ENCODE measurements around the gene ARFGAP1.

The ARFGAP1 gene

DNA sequence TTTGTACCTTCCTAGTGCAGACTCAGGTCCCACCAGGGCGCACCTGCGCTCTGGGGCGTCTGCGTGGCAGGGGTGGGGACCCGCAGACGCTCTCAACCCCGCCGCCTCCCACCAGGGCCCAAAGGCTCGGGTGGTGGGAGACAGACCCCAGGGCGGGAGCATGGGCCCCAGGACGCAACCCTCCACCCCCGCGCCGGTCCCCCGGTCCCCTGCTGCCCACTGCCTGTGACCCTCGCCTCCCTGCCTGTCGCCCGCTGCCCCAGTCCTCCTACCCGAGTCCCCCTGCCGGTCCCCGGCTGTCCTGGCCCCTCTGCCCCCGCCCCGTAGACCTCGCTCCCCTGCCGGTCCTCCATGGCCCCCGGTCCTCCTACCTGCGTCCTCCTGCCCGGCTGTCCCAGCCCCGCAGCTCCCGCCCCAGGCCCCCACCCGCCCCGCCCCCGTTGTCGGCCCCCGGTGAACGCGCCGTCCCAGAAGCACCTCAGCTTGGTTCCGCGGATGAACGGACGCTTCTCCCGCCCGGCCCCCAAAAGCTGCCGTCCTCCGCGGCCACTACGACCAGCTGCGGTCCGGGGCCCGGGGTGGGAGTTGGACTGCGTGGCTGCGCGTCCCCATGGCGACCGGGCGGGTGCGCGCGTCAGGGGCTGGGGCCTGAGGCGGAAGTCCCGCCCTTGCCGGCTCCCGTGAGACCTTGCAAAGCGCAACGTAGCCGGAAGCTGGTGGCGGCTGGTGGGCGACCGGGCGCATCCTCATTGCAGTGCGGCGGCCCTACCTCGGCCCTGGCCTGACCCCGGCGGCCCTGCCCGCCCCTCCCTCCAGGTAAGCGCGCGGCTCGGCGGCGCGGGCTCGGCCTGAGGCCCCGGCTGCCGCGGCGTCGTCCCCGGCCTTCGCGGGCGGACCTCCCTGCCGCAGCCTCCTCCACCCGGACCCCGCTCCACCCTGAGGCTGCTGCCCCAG, at the start of gene ARFGAP1:
TSS of gene ARFGAP1 (plus strand) at position 709 of the 954 bp plus-strand sequence. CDS start 2,768 bp downstream, outside the sequence.
- DNase-seq = peak; percentile 96

DNA sequence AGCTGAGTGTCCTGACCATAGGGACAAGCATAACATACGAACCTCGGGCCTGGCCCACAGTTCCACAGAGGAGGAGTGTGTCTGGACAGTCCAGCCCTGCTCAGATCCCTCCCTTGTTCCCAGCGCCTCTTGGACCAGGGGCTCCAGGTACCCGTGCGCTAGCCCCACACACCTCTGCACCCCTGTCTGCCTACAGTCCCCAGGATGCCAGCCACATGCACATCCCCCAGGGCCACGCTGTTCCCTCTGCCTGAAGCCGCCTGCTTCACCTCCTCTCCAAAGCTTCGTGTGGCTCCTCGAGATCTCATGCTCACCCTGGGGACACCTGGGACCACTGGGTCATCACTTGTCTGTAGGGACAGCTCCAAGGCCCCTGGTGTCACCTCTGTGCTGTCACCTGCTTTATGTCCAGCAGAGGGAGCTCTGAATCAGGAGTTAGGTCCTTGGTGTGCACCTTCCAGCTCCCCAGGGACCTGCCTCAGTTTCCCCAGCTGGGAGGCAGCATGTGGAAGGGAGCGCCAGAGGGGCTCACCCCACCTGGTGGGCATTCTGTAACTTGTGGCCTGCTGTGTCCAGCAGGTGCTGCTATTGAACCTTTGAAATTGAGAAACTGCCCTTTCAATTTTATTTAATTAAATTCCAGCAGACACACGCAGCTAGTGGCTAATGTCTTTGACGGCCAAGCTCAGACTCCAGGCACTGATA, 49.3 kb upstream of the ARFGAP1 start:
- DNase-seq = no peak

DNA sequence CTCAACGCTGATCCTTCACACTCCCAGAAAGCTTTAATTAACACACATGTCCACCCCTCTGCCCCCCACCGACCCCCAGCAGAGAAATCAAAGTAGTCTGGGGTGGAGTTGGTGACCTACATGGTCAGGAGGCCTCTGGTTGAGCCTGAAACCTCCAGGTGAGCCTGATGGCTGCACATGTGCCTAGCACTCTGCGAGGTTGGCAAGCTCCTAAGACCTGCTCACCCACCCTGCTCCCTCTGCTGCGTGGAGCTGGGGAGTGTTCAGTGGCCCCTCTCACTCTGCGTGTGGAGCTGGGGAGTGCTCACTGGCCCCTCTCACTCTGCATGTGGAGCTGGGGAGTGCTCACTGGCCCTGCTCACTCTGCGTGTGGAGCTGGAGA, 48.8 kb upstream of the ARFGAP1 start:
- DNase-seq = no peak

DNA sequence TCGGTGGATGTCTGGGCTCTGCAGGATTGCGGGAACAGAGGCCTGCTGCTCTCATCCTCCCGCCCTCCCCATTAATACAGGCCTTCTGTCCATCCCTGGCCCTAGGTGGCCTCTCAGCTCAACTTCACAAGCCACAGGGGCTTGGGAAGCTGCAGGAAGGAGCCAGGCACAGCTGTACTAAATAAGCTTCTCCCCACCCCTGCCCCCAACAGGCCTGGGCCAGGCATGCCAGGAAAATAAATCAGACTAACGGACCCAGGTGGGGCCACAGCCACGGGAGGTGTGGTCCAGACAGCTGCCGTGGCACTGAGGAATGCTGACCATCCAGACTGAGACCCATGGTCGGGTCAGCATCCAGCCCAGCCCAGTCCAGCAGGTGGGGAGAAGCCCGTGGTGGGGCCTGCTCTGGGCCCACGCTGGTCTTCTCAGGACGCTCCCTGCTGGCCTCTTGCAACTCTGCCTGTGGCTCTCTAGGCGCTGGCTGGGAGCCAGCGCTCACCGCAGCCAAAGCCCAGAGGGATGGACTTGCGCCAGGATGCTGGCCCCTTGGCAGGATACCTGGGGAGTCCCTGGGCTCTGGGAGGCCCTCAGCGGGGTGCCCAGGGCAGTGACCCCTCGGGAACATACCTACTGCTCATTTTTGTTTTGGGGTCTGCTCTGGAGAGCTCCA, 48.1 kb upstream of the ARFGAP1 start:
- peak; percentile 53 for DNase-seq

DNA sequence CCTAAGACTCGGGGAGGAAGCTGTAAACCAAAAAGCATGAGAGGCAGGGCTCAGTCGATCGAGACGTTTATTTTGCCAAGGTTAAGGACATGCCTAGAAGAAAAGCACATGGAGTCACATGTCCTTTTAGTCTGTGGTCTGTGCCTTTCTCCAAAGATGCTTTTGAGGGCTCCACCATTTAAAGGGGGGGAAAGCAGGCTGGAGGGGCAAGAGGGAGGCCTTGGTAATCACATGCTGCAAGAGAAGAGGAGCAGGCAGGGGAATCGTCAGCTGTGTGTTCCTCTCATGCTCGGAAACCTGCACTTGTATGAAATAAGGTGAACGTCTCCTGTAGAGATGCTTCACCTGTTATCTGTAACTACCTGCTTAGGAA, 47.5 kb upstream of the ARFGAP1 start:
- no peak for DNase-seq

DNA sequence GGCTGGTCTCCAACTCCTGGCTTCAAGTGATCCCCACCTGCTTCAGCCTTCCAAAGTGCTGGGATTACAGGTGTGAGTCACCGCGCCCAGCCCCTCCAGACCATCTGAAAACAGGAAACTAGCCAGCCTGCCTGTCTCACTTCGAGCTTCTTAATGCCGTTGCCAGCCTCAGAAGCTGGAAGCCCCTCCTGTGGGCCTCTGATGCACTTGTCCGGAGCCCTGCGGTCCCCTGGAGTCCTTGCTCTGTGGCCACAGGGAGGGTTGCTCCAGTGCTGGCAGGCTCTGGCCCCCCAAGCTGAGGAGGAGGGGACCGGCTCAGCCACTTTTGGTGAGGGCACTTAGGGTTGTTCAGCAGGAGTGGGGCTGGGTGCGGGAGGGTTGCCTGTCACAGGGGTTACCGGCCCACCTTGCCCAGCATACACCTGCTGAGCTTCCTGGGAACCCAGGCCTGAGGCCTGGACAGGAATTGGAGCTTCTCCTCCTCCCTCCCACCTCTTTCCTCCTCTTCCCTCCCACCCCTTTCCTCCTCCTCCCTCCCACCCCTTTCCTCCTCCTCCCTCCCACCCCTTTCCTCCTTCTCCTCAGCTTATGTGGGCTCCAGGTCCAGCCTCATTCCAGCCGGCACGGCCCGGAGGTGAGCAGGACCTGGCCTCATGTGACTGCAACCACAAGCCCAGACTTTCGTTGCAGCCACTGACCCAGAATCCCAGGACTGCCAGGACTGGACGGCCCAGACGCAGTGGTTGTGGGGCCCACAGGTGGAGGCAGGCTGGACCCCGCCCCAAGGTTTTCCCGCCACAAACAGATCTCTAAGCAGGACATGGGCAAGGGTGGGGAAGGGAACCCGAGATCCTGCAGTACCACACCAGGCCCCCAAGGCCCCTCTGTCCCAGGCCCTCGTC, 46.3 kb upstream of the ARFGAP1 start:
- DNase-seq = no peak

DNA sequence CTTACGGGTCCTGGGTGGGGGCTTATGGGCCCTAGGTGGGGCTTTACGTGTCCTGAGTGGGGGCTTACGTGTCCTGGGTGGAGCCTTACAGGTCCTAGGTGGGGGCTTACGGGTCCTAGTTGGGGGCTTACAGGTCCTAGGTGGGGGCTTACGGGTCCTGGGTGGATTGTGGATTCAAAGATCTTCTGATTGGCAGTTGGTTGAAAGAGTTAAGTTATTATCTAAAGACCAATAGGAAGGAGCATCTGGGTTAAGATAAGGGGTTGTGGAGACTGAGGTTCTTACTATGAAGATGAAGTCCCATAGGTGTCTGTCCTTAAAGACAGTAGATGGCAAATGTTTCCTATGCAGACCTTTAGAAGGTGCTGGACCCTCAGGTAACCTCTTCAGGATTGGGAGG, 45.4 kb upstream of the ARFGAP1 start:
- DNase-seq = no peak

DNA sequence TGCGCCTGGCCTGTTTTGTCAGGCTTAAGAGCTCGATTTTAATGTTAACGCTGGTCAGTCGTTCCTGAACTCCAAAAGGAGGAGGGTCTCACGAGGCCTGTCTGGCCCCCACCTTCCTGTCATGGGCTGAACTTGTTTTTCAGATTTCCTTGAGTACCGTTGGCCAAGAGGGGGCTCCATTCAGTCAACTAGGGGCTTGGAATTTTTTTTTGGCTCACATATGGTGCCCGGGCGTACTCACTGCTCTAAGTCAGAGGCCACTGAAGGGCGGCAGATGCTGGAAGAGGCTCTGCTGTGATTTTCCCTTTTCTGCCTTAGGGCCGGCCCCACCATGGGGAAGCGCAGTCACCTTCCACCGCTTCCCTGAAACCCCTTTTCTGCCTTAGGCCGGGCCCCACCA, 43.8 kb upstream of the ARFGAP1 start:
- DNase-seq = no peak

DNA sequence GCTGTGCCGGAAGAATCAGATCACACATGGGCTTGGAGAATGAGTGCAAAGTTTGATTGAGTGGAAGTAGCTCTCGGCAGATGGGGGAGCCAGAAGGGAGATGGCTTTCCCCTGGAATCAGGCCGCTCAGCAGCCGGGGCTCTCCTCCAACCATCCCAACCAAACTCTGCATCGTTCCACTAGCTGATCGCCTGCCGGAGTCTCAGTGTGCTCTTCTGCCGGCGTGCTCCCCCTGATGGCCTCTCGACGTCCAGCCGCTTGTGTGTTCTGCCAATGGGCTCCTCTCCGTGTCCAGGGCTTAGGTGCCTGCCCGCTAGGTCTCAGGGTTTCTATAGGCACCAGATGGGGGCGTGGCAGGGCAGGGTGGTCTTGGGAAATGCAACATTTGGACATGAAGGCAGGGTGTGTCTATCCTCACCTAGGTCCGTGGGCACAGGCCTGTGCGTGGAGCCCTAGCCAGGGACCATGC, 41.8 kb upstream of the ARFGAP1 start:
- peak; percentile 82 for DNase-seq

DNA sequence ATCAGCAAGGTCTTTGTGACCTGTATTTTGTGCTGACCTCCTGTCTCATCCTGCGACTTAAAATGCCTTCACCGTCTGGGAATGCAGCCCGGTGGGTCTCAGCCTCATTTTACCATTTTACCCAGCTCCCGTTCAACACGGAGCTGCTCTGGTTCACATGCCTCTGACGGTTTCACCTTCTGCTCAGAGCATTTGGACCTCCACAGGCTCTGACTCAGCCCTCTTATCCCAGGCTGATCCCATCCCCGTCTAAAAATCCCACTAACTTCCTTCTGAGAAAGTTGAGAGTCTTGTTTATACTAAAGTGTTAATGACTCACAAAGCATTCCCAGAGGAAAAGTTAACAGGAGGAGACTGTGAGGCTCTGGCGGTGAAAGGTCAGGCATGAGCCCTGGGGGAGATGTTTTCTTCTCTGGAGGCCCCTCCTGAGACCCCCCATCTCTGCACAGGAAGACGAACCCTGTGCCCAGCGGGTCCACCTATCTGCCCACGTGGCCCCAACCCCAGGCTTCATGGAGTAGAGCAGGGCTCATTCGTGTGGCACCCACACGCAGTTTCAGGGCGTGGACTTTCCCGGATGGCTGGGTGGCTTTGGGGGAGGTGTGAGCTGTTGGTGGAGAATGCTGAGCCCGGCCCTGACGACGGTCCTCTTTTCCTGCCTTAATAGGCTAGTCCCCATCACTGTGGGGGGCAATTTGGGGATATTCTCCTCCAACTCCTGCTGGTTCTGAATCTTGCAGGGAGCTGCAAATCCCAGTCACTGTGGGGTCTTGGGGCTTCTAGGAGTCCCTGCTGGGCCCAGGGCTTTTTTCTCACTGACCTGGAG, 40.2 kb upstream of the ARFGAP1 start:
- no peak for DNase-seq

DNA sequence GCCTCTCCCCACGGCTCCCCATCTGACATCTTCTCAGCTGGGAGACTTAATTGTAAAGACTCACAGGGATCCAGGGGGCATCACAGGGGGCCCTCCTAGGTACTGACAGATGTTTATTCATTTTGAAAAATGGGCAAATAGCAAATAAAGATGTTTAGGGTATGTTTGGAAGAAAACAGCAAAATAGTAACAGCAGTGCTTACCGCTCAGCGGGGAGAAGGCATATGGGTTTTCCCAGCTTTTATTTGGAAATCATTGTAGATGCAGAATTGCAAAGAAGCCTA, 39.6 kb upstream of the ARFGAP1 start:
- DNase-seq = no peak

DNA sequence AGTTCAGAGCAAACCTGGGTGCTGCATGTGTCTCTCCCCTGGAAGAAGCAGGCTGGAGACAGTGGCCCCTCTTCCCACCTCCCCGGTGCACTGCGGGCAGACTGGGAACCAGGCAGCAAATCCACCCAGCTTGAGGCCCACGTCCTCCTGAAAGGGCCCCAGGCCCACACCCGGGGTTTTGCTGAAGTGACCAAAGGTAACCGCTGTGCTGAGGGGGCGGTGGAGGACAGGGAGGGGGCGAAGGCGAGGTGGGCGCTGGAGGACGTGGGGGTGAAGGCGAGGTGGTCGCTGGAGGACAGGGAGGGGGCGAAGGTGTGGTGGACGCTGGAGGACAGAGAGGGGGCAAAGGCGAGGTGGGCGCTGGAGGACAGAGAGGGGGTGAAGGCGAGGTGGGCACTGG, 38.7 kb upstream of the ARFGAP1 start:
- DNase-seq = no peak

DNA sequence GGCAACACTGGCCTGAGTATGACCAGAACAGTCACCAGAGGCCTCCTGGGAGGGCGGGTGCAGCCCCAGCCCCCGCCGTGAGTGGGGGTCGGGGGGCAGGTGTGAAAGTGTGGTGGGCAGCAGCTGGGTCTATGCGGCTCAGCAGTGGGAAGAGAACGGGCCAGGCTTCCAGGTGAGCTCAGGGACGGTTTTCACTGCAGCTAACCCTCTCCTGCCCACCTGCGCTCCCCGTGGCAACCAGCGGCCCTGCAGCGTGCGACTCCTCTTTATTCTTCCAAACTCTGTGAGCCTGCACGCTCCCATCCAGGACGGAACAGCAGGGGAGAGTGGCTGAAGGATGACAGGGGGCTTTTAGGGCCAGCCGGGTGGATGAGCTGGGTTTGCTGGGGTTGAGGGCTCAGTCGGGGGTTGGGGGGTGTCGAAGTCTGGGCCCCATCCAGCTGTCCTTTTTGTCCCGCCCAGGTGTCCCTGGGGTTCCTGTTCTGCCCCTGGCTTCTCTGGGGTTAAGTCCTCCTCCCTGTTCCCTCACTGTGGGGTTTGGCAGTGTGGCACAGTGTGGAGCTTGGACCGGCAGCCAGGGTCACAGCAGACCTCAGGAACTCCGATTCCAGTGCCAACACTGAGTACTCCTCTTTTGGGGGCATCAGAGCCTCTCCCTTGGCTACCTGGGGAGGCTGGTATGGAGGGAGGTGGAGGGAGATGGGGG, 37.8 kb upstream of the ARFGAP1 start:
- no peak for DNase-seq

DNA sequence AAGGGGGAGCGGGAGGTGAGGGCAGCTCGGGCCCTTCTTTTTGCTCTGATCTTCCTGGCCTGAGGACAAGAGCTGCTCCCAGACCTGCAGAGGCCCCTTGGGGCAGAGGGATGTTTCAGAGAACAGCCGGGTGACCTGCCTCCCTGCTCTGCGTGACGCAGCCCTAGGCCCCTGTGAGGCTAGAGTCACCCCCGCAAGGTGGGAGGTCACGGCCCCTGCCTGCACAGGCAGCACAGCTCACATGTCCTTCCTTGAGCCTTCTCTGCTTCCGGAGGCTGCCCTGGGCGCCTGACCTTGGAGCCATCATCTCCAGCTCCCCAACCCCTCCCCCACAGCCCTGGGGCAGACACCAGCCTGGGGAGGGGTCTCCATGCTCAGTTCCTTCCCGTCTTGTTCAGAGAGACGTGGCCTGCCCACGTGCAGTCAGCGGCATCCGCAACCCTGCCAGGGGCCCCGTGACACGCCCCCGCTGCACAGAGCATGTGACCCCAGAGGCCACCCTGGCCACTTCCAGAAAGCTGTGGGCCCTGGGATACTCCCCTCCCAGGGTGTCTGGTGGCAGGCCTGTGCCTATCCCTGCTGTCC, 37.1 kb upstream of the ARFGAP1 start, which contains the start of gene BIRC7:
TSS of gene BIRC7 (plus strand) at position 507 of the 585 bp plus-strand sequence. CDS start 192 bp downstream, outside the sequence.
- DNase-seq = no peak

DNA sequence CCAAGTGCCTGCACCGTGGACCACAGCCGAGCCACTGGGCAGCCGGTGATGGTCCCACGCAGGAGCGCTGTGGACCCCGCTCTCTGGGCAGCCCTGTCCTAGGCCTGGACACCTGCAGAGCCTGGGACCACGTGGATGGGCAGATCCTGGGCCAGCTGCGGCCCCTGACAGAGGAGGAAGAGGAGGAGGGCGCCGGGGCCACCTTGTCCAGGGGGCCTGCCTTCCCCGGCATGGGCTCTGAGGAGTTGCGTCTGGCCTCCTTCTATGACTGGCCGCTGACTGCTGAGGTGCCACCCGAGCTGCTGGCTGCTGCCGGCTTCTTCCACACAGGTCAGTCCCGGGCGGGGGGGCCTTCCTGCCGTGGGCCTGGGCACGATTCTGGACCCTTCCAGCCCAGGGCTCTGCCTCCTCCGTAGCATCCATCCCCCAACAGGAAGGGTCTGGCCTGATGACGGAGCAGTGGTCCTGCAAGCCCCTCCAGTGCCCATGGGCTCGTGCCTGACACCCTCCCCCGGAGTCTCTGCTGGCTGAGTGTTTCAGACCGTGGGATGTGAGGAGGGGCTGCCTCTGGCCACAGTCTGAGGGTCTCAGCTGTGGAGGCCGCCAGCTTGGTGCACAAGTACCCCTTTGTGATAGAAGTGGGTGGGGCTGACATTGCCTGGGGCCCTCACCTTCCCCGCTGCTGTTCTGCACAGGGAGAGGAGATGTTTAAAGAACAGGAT, 36.3 kb upstream of the ARFGAP1 start:
- DNase-seq = no peak

DNA sequence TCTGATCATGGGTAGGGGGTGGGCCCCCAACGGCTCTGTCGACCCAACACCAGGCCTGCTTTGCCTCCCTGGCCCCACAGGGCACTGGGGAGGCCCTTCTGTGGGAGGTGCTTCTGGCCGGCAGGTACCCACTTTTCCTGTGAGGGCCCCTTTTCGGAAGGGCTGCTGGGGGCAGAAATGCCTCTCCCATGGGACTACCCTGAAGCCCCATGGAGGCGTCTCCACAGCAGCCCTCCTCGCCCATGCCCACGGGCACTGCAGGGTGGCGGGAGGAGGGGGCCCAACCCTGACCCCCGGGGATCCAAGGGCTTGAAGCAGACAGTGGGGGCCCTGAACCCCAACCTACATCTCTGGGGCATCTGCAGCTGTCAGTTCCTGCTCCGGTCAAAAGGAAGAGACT, 34.6 kb upstream of the ARFGAP1 start:
- no peak for DNase-seq

DNA sequence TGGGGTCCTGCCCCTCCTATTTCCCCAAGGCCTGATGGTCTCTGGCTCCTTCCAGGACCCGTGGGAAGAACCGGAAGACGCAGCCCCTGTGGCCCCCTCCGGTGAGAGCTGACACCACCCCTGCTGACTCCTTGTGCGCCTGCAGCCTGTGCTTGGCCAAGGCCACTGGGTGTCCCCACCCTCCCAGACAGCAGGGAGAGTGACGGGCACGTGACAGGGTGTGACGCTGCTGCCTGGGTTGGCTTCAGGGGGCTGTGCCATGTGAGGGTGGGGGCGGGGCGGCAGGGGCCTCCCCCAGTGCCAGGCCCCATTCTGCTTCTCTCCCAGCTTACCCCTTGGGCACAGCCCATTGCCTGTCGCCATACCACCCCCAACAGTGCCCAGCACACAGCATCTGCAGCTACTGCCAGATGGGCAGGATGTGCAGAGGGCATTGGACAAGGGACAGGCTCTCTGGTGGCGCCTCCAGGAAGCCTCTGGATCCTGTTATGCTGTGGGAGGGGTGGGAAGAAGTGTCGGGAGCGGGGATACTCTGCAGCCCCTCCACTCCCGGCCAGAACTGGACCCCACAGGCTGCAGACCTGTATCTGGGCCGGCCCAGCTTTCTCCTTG, 34.0 kb upstream of the ARFGAP1 start:
- no peak for DNase-seq

DNA sequence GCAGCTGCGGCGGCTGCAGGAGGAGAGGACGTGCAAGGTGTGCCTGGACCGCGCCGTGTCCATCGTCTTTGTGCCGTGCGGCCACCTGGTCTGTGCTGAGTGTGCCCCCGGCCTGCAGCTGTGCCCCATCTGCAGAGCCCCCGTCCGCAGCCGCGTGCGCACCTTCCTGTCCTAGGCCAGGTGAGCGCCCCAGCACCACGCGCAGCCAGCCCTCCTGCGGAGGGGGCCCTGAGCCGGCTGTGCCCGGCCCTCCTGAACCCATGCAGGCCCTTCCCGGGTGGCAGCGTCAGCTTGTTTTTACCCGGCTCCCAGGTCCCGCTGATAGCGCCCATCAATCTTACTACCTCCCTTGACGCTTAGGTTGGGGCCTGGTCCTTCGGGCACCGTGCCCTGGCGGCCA, 33.2 kb upstream of the ARFGAP1 start:
- no peak for DNase-seq

DNA sequence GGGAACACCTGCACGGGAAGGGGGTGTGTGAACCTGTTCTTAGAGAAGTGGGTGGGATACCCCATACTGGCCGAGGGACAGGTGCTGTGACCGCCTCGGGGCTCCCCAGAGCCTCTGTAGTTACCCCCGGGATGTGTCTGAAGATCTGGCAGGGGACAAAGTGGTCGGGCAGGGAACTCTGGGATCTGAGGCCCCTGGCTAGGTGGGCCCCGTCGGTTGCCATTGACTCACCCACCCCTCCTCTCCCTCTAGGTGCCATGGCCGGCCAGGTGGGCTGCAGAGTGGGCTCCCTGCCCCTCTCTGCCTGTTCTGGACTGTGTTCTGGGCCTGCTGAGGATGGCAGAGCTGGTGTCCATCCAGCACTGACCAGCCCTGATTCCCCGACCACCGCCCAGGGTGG, 32.6 kb upstream of the ARFGAP1 start:
- DNase-seq = no peak

All from femur (tissue), 1 donor.